GM18868 (cell line): ENCODE data around the gene PARD3.

Source experiments
- ATAC-seq: cut with Tn5 transposase; IDR thresholded peaks from one replicate; pipeline ENCODE4 v1.9.1; 2021; ENCODE audit warnings: mild to moderate bottlenecking, moderate library complexity; ENCODE audit not compliant: unreplicated experiment

Gene PARD3

GRCh38 chr10:34126371-34127151 is 688.5 kb downstream of the PARD3 start:
- ATAC-seq, result no peak

DNA sequence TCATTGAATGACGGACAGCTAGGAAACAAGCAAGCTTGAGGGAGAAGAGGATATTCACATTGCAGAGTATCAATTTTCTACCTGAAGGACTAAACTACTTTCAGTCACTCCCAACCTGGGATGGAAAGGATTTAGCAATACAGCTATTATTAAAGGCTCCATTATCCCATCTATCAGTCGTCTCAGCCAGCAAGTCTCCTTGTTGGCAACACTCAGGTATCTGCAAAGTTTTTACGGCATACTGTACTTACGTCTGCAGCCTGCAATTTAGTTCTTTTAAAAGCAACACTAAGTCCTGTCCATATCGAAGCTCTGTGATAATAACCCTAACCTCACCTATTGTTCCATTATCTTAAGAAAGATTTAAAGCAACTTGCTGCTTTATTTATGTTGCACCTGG is 689.4 kb downstream of the PARD3 start:
- no peak for ATAC-seq

DNA sequence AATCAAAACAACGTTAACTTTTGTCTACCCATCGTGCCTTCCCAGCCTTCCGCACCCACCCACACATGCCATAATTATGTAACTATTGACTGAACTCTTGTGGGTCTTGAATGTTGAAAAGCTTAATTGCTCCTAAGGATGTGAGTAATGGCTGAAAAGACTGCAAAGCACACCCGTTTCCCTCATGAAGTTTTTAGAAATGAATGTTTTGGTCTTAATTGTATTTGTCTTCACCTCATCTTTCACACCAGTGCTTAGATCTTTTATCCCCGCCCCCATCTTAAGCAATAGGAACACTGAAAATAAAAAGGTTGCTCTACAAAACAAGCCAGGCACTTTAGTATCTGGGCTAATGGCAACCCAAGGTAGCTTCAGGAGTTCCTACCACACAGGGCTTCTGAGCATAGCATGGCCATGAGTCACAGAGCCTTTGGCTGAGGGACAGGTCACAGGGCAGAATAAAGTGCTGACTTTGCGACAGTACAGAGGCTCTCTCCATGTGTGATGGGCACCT is 690.5 kb downstream of the PARD3 start:
- no peak for ATAC-seq

DNA sequence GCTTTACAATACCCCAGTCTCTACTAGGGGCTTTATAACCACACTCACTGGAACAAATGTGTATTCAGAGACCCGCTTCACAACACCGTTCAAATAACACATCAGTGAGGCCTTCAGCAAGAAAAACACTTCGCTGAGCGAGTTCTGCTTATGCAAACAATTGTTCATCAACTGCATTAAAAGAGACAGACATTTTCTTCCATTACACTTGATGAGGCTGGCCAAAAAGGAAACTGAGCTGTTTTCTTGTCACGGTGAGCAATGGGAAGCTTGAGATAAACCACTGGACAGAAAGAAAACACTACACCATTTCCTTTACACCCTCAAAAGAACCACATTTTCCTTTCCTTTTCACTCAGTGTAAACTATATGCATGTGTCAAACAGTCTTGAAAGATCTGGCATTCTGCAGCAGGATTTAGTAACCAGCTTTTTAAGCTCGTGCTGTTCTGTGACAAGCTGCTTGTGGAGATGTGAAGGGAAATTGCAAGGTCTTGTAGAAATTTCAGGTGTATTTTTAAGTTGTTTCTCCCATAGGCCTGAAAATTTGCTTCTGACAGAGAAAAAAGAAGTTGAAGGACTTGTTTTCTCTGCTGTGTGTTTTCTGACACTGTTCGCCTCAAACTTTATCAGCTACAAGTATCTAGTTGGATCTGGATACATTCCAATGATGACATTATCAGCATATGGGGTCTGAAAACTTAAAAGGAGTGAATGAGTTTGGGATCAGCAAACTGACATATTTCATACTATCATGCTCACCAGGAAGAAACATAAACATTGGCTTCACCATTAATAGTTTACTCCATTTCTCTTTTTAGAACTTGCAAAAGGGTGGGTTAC is 693.1 kb downstream of the PARD3 start:
- ATAC-seq, result no peak

DNA sequence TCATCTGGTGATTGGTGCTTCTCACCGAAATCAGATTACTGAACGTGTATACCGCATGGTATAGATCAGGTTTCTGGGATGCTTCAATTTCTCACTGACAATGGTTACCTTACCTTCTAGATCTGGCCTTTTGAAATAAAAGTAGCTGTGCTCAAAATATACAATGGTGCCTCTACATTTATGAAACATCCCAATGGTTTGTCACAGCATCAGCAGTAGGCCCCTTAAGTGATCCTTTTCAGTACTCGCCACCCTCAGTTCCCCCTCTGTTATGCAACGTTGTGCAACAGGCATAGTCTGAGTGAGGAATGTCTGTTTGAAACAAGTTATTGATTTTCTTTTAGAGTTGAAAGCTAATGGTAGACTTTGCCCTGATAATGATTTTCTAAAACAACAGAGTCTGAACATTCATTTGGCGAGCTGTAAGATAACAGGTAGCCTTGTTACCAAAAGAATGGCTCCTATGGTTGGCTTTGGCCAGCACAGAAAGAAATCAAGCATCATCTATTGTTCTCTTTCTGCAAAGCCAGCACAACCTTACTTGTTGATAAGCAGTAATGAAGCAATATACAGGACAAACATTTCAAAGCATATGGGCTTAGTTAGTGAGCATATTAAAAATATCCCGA is 693.9 kb downstream of the PARD3 start:
- no peak for ATAC-seq

DNA sequence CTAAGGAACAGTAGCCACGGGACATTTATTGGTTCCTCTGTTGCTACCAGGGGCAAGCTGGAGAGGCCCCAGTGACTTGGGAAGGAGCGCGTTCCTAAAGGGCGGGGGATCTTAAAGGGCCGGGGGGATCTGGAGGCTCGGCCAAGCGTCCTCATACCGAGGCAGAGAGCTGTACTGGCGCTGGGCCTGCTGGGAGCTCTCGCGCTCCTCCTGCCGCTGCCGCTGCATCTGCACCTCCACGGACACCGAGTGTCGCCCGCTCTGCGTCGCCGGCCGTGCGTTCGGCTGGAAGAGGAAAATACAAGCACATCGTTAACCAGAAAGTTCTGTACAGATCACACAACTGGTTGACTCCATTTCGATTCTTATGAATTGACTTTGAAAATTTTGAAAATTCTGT is 695.6 kb downstream of the PARD3 start:
- ATAC-seq, result no peak

- no peak for ATAC-seq
These were observed 698.3 kb downstream of the PARD3 start for GRCh38 chr10:34116681-34117271.

DNA sequence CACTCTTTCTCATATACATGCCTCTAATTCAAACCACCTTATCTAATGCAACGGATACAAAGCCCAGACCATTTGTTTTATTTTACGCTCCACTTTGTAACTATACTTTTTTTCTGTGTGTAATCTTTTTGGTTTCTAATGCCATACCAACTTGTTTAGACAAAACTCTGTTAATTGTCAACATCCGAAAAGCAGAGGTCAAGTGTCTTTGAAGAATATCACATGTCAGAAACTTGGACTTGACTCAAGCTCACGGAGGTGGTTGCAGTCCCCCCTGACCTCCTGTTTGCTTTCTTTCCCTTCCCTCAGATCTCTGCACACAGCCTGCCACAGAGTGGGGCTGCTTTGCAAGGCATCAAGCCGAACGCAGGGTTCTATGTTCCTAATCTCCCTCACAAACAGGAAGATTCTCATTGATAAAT is 698.9 kb downstream of the PARD3 start:
- no peak for ATAC-seq

GRCh38 chr10:34114914-34115313 is 700.2 kb downstream of the PARD3 start:
- no peak for ATAC-seq

DNA sequence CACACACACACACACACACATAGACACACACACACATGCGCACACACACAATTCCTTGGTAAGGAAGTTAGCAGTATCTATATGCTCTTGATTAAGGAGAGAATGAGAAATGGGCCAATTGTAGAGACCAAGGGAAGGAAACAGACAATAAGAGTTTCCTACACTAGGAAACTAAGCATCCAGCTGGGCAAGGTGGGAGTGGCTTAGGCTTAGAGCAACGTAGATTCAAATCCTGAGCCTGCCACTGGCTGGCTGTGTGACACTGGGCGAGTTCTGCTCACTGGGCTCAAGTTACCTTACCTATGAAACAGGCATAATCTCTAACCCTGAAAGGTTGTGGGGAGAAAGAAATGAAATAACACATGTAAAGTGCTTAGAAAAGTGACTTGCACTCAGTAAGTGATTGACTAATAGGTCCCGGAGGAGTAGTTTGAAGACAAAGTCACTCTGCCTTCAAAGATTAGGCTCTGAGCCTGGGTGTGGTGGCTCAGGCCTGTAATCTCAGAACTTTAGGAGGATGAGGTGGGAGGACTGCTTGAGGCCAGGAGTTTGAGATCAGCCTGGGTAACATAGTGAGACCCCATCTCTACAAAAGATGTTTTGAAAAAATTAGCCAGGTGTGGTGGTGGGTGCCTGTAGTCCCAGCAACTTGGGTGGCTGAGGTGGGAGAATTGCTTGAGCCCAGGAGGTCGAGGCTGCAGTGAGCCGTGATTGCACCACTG is 701.4 kb downstream of the PARD3 start:
- no peak for ATAC-seq

GRCh38 chr10:34112171-34112782 is 702.8 kb downstream of the PARD3 start:
- ATAC-seq, result no peak

DNA sequence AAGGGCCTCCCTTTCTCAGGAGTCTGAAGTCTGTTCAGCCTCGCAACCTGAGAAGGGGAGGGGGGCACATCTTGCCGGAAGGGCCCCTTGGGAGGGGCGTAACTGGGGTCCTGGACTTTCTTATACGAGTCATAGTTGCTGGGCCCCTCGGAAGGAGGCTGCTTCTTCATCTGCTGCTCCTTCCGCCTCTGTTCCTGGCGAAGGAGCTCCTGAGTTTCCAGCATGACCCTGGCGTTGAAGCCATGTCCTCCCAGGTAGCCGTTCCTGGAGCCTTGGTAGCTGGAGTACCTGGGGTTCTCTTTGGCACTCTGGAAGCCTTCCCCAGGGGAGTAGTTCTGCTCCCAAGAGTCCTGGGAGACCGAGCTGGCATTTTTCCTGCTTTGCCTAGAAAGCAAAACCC is 703.9 kb downstream of the PARD3 start:
- no peak for ATAC-seq

DNA sequence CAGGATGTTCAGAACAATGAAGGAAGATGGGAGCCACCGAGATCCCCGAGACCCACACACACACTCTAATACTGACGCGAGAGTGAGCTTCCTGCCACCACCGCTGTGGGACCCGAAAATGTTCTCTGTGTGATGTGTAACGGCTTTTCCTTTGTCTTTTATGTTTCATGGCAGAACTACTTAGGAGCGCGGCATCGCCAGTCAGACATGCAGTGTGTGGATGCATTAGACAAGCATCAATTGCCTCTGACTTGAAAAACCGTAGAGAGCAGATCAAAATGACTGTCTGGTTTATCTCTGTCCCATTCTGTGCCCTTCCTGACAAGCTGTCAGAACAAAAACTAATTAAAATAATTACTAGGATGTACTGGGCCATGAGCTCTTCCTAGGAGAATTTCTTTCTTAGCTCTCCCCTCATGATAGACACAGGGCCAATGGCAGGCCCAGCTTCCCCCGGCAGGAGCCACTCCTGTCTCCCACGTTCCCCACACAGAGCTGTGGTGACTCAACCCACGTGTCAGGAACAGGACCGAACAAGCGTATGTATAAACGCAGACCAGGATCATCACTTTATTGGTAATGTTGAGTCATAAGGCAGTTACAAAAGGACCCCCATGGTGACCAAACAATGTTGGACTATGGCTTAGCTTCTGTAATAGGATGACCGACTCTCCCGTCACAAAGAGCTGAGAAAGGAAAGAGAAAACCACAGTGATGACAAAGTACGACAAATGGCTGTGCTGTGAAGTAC is 705.0 kb downstream of the PARD3 start:
- ATAC-seq, result no peak

DNA sequence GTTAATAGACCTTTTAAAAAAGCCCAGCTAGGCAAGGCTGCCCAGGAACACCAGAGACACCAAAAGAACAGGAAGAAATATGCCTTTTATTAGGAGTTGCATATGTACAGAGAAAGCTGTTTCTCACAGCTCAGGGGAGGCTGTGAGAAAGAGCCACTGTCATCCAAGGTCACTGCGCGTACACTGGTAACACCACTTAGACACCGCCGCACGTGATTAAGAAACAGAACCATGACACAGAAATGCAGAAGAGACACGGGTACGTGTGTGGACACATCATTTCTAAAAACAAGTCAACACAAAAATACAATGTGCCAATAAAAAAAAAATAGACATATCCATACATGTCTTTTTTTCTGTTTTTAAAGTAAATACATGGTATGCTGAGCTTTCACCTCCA is 705.6 kb downstream of the PARD3 start:
- no peak for ATAC-seq

DNA sequence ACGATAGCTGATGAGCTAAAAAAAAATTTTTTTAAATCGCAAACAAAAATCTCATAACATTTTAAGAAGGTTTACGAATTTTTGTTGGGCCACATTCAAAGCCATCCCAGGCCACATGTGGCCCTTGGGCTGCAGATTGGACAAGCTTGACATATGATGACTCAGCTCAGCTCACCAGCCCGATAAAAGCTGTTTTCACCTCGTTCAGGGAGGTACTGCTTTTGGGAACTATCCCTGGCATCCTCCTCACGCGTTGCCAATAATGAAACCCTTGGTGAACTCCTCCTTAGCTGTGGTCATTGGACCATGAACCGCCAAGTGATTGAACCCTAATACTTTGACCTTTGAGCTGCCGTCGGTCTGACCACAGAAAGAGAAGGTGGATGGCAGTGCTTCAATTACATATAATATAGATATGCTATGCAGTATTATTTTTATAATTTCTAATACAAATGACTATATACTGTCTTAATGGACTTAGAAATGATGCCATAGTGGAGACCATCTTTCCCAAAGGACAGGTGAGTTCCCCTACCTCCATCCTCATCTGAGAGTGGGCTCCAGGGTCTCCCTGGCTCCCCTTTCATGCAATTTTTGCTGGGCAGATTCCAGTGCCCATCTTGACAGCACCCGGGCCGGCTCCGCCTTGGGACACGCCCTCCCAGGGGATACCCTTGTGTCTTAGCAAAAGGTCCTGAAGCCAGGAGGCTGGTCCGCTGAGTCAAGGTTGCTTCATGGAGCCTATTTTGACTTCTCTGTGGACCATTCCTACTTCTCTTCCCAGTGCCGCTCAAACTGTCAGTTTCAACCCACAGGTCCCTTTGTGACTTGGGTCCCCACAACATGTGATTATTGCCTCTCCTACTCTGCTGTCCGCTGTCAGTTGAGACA is 707.2 kb downstream of the PARD3 start:
- no peak for ATAC-seq

DNA sequence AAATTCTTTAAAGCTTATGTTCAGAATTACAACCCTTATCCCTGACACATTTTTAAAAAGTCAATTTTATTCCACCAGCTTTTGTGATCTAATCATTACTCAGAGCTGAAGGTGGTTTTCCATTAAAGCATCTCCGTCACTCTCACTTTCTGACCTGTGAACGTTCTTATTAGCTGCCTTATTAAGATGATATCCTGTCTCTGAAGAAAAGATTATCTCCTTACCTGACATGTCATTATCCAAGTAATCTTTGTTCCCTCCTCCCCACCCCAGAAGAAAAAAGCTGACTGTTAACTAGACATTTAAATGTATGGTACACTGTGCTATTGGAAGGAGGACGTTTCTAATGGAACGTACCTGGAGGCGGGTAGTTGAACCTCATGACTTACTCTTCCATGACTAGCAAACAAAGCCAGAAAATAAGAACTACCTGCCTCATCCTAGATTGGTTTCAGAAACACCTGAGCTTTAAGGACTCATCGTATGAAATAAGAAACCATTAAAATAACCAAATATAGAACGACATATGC is 708.7 kb downstream of the PARD3 start:
- ATAC-seq, result no peak

GRCh38 chr10:34104829-34105572 is 710.1 kb downstream of the PARD3 start:
- no peak for ATAC-seq
